NCI-H146 treated with DMSO at 0.1 percent for 48 hours (cell line): ENCODE results near the gene SLC6A18.
"Not testable (repeated sequence)": the region's sequence is repeated elsewhere in the genome, so short reads cannot be mapped to it uniquely, and the experiment has no call there.

Experiments
- DNase-seq: peaks from one replicate; lab custom pipeline; 2025; ENCODE audit not compliant: unreplicated experiment; lab: John Stamatoyannopoulos, UW

Gene SLC6A18

GRCh38 chr5:1273745-1274144 lies 48.6 kb downstream of the SLC6A18 start:
- DNase-seq = no peak

- no peak for DNase-seq
Observed at GRCh38 chr5:1274471-1274870, 49.3 kb downstream of the SLC6A18 start.

- DNase-seq = not testable (repeated sequence)
Observed at GRCh38 chr5:1275397-1276391, 50.5 kb downstream of the SLC6A18 start.

GRCh38 chr5:1276930-1277329 lies 51.7 kb downstream of the SLC6A18 start:
- no peak for DNase-seq

GRCh38 chr5:1277331-1277730 lies 52.1 kb downstream of the SLC6A18 start:
- no peak for DNase-seq

- DNase-seq = no peak
Observed at GRCh38 chr5:1277781-1278180, 52.6 kb downstream of the SLC6A18 start.

DNA sequence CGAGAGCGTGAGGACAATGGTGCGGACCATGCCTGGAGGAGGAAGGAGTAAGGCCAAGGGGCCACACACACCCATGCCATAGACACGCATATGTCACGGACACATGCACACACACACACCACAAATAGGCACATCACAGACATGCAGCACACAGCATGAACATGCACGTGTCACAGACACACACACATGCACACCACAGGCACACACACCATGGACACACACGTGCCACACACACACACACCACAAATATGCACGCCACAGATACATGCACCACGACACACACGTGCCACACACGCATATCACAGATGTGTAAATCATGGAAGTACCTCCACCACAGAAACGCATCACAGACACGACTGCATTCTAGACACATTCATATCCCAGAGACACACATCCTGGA lies 53.0 kb downstream of the SLC6A18 start:
- no peak for DNase-seq

GRCh38 chr5:1278656-1279442 lies 53.7 kb downstream of the SLC6A18 start:
- no peak for DNase-seq

DNA sequence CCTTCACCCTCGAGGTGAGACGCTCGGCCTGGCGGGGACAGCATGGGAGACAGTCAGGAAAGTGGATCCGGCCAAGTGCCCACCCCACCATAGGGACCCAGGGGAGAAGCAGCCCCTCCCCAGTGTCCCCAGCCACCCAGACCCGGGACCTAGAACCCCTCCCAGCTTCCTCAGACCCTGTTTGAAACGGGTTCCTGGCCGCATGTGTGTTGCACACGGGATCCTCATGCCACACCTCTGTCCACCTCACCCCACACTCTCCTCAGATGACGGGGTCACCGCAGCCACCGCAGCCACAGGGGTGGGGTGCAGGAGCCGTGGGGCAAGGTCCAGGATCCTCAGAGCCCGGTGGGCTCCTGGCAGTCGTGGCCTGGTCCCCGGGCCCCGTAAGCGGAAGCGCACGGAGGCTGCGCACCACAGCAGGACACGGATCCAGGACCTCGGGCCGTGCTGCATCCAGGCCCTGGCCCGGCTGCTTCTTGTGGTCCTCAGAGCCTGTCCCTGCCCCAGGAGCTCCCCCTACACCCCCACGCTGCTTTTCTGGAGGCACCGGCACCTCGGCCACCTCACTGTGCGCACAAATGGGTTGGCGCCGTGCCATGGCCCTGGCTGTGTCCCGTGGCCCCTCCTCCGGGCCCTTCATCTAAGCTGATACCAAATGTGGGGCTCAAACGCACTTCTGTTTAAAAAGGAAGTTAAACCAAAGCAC lies 54.4 kb downstream of the SLC6A18 start:
- DNase-seq = no peak

GRCh38 chr5:1280177-1281037 lies 55.2 kb downstream of the SLC6A18 start:
- no peak for DNase-seq

DNA sequence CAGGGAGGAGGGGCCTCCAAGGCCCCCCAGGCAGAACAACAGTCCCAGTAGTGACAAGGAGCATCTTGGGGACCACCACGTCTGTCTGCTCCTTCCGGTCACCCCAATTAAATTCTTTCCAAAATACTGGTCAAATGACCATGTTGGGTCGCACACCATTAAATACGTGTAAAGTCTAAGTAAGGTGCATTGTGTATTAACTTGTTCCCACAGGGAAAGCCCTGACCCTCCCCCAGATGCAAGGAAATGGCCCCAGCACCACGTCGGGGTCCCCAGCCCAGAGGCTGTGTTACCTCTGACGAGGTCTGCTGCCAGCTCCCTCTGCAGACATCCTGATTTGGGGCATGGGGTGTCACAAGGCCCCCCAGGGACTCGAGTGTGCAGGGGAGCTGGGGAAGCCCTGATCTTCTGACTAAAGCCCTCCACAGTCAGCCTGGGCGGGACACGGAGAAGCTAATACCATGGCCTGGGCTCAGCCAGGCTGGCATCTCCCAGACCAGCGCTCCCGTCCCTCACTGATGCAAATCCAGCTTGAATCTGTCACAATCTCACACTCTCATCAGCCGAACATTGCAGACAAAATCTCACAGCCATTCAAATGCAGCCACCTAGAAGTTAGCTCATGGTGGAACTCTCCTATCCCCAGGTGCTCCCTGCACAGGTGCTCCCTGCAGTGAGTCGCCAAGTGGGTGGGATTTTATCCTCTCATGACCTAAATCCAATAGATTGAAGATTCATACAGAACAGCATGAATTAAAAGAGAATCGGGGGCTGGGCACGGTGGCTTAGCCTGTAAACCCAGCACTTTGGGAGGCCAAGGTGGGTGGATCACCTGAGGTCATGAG lies 56.1 kb downstream of the SLC6A18 start:
- DNase-seq = no peak

DNA sequence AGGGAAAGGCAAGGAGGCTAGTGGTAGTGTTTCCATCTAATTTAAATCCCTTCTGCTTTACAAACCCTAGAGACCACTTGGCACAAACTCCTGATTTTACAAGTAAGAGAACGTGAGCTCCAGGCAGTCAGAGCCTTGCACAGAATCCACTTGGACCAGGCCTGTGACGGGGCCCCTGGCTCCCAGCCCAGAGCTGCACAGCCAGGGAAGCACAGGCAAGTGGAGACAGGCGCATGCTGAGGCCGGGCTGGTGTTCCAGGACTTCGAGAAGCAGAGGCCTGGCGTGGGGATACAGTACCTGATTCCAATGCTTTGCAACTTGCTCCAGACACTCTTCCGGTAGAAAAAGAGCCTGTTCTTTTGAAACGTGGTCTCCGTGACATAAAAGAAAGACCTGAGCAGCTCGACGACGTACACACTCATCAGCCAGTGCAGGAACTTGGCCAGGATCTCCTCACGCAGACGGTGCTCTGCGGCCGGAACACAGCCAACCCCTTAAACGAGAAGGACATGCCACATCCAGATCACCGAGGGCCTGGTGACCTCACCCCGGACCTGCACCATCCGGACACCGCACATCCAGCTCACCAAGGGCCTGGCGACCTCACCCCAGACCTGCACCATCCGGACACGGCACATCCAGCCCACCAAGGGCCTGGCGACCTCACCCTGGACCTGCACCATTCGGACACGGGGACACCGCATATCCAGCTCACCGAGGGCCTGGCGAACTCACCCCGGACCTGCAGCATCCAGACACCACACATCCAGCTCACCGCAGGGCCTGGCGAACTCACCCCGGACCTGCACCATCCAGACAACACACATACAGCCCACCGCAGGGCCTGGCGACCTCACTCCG lies 57.2 kb downstream of the SLC6A18 start:
- DNase-seq = no peak

- DNase-seq = not testable (repeated sequence)
Observed at GRCh38 chr5:1282993-1283728, 58.0 kb downstream of the SLC6A18 start.

GRCh38 chr5:1283729-1284041 lies 58.5 kb downstream of the SLC6A18 start:
- not testable (repeated sequence) for DNase-seq

GRCh38 chr5:1284336-1284970 lies 59.3 kb downstream of the SLC6A18 start:
- DNase-seq = not testable (repeated sequence)

GRCh38 chr5:1285141-1285540 lies 60.0 kb downstream of the SLC6A18 start:
- no peak for DNase-seq

DNA sequence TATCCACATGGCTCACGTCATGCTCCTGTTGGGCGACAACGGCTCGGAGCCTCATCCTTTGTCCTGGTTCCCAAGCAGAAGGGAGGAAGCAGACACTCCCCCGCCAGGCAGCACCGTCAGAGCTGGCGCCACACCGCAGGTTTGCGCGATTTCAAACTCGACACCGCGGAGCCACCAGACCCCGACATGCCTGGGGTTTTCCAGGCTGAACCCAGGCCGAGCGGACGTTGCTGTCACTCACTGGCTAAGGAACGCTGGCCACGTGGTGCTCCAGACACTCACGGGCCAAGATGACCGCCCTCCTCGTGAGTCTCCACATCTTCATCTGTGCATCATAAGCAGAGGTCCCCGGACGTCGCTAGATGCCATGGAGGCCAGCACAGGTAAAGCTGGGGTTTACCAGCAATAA lies 60.7 kb downstream of the SLC6A18 start:
- DNase-seq = no peak
